Measurements from ENCODE around the gene TNFRSF21. TPM values are rescaled to one million over a fixed set of nuclear protein-coding genes. Genes with fewer than 3 reads are reported as not detected.

The TNFRSF21 gene
- total RNA-seq, 2 donors from 2014 or later, result 7.4 to 12.1 TPM

GRCh38 chr6:47203266-47203937, 106.3 kb downstream of the TNFRSF21 start:
- H3K36me3 ChIP-seq, result no peaks in the 10 kb centered on the region
- H3K4me1 ChIP-seq, result no peaks in the 10 kb centered on the region
- no peak for DNase-seq (ENCODE audit: low spot score)
- H3K27ac ChIP-seq, result no peak overlapping the region
- no peak for TF ChIP-seq CTCF (IDR thresholded peaks at IDR 0.05)
- no peak overlapping the region for H3K4me3 ChIP-seq
- no peaks in the 10 kb centered on the region for H3K27me3 ChIP-seq
- H3K9me3 ChIP-seq, result no peaks in the 10 kb centered on the region

GRCh38 chr6:47202644-47203205, 107.0 kb downstream of the TNFRSF21 start:
- H3K27ac ChIP-seq, result no peak overlapping the region

GRCh38 chr6:47200536-47201334, 109.0 kb downstream of the TNFRSF21 start:
- TF ChIP-seq CTCF (IDR thresholded peaks at IDR 0.05), result no peak
- DNase-seq (ENCODE audit: low spot score), result no peak
- Histone ChIP-seq H3K4me1 (no peaks in the 10 kb centered on the region), H3K9me3 (no peaks in the 10 kb centered on the region), H3K36me3 (no peaks in the 10 kb centered on the region), H3K27ac (no peak overlapping the region), H3K27me3 (no peaks in the 10 kb centered on the region), H3K4me3 (no peak overlapping the region)

More at GRCh38 chr6:47202644-47203205, 107.0 kb downstream of the TNFRSF21 start:
- no peak overlapping the region for H3K4me3 ChIP-seq
- no peaks in the 10 kb centered on the region for H3K4me1 ChIP-seq
- no peaks in the 10 kb centered on the region for H3K27me3 ChIP-seq
- no peaks in the 10 kb centered on the region for H3K9me3 ChIP-seq
- H3K36me3 ChIP-seq, result no peaks in the 10 kb centered on the region
- no peak for TF ChIP-seq CTCF (IDR thresholded peaks at IDR 0.05)
- DNase-seq (ENCODE audit: low spot score), result no peak

GRCh38 chr6:47197682-47198640, 111.7 kb downstream of the TNFRSF21 start:
- no peaks in the 10 kb centered on the region for H3K36me3 ChIP-seq
- H3K9me3 ChIP-seq, result no peaks in the 10 kb centered on the region
- TF ChIP-seq CTCF (IDR thresholded peaks at IDR 0.05), result no peak
- no peaks in the 10 kb centered on the region for H3K4me1 ChIP-seq
- no peak overlapping the region for H3K27ac ChIP-seq
- no peak overlapping the region for H3K4me3 ChIP-seq
- H3K27me3 ChIP-seq, result no peaks in the 10 kb centered on the region
- DNase-seq (ENCODE audit: low spot score), result no peak

- no peak overlapping the region for H3K4me3 ChIP-seq
- no peak overlapping the region for H3K27ac ChIP-seq
- no peaks in the 10 kb centered on the region for H3K36me3 ChIP-seq
- H3K4me1 ChIP-seq, result no peaks in the 10 kb centered on the region
- no peak for TF ChIP-seq CTCF (IDR thresholded peaks at IDR 0.05)
- no peaks in the 10 kb centered on the region for H3K27me3 ChIP-seq
- DNase-seq (ENCODE audit: low spot score), result no peak
- no peaks in the 10 kb centered on the region for H3K9me3 ChIP-seq
Measured at GRCh38 chr6:47196113-47196512, 113.6 kb downstream of the TNFRSF21 start.

Measured in right atrium auricular region (tissue), 2 donors.